Choroid plexus epithelial cell (primary cell): Measurements from ENCODE around the gene C10orf67.

Experiments used
- DNase-seq: peaks from one replicate; pipeline ENCODE4 v3.0.0-alpha.2; 2010; ENCODE audit warnings: low read depth
- H3K4me3 ChIP-seq: 2 replicates; pipeline ENCODE4 v1.5.1; 2011; ENCODE audit warnings: low read depth, mild to moderate bottlenecking, control low read depth, low read length, moderate library complexity
- CTCF ChIP-seq: conservative IDR thresholded peaks from 2 replicates; pipeline ENCODE4 v1.5.1; 2011; ENCODE audit warnings: low read depth, mild to moderate bottlenecking, control low read depth, inconsistent platforms, low read length, moderate library complexity

Gene C10orf67

GRCh38 chr10:23319835-23320234 is 24.8 kb downstream of the C10orf67 start:
- H3K4me3 ChIP-seq = no peak overlapping the region
- no peak for TF ChIP-seq CTCF
- no peak for DNase-seq

- no peak for DNase-seq
- H3K4me3 ChIP-seq = no peak overlapping the region
- TF ChIP-seq CTCF = no peak
Observed at GRCh38 chr10:23318359-23318758, 26.2 kb downstream of the C10orf67 start.

GRCh38 chr10:23317416-23317815 is 27.2 kb downstream of the C10orf67 start:
- H3K4me3 ChIP-seq = no peak overlapping the region
- DNase-seq = no peak
- no peak for TF ChIP-seq CTCF

- no peak for TF ChIP-seq CTCF
- no peak overlapping the region for H3K4me3 ChIP-seq
- DNase-seq = no peak
Observed at GRCh38 chr10:23316406-23316805, 28.2 kb downstream of the C10orf67 start.

- H3K4me3 ChIP-seq = no peak overlapping the region
- no peak for DNase-seq
- no peak for TF ChIP-seq CTCF
Observed at GRCh38 chr10:23315966-23316365, 28.6 kb downstream of the C10orf67 start.

GRCh38 chr10:23314835-23315239 is 29.8 kb downstream of the C10orf67 start:
- peak; percentile 69 for TF ChIP-seq CTCF
- H3K4me3 ChIP-seq = no peak overlapping the region
- peak; percentile 93 for DNase-seq

- no peak for TF ChIP-seq CTCF
- no peak overlapping the region for H3K4me3 ChIP-seq
- no peak for DNase-seq
Observed at GRCh38 chr10:23311034-23311433, 33.6 kb downstream of the C10orf67 start.
